ENCODE data around the gene SLC12A4.

SLC12A4 gene

GRCh38 chr16:67962135-67962534 lies 6.3 kb downstream of the SLC12A4 start:
- DNase-seq, result no peak

GRCh38 chr16:67961551-67961957 lies 6.9 kb downstream of the SLC12A4 start:
- DNase-seq, result peak; percentile 88

GRCh38 chr16:67959536-67960329 lies 8.7 kb downstream of the SLC12A4 start:
- no peak for DNase-seq

GRCh38 chr16:67957622-67958021 lies 10.8 kb downstream of the SLC12A4 start:
- DNase-seq, result no peak

GRCh38 chr16:67954421-67955196 lies 13.8 kb downstream of the SLC12A4 start:
- DNase-seq, result no peak

- DNase-seq, result no peak
Observed at GRCh38 chr16:67953641-67954375, 14.6 kb downstream of the SLC12A4 start.

GRCh38 chr16:67951485-67951884 lies 17.0 kb downstream of the SLC12A4 start:
- DNase-seq, result peak; percentile 26

GRCh38 chr16:67950335-67950843 lies 18.0 kb downstream of the SLC12A4 start:
- no peak for DNase-seq

GRCh38 chr16:67949645-67950044 lies 18.8 kb downstream of the SLC12A4 start:
- DNase-seq, result no peak

GRCh38 chr16:67948015-67948414 lies 20.4 kb downstream of the SLC12A4 start:
- no peak for DNase-seq

GRCh38 chr16:67946966-67947558 lies 21.4 kb downstream of the SLC12A4 start:
- no peak for DNase-seq

- no peak for DNase-seq
Observed at GRCh38 chr16:67946128-67946569, 22.3 kb downstream of the SLC12A4 start.

- no peak for DNase-seq
Observed at GRCh38 chr16:67945392-67945933, 23.0 kb downstream of the SLC12A4 start.

- no peak for DNase-seq
Observed at GRCh38 chr16:67944690-67945391, 23.6 kb downstream of the SLC12A4 start.

- no peak for DNase-seq
Observed at GRCh38 chr16:67943619-67944504, 24.6 kb downstream of the SLC12A4 start, which contains the start of gene LCAT. Gene LCAT, minus strand, starts transcription at chr16:67944120. Its CDS starts 19 bp downstream, at chr16:67944101.

- DNase-seq, result no peak
Observed at GRCh38 chr16:67943256-67943618, 25.2 kb downstream of the SLC12A4 start.

- no peak for DNase-seq
Observed at GRCh38 chr16:67942510-67943255, 25.8 kb downstream of the SLC12A4 start.

GRCh38 chr16:67942200-67942509 lies 26.3 kb downstream of the SLC12A4 start:
- DNase-seq, result no peak

GRCh38 chr16:67941469-67942199 lies 26.8 kb downstream of the SLC12A4 start:
- no peak for DNase-seq

Data from DMS79 treated with DMSO at 0.1 percent for 48 hours (cell line).